Astrocyte (in vitro differentiated cells and primary cell): ENCODE results near the gene HOMER3. TPM values are rescaled to one million over a fixed set of nuclear protein-coding genes. Genes with fewer than 3 reads are reported as not detected.

ENCODE experiments used
- DNase-seq: peaks from one replicate; pipeline ENCODE4 v3.0.0-alpha.2; 2010; ENCODE audit warnings: low read depth
- FAIRE-seq: peaks from 2 replicates; lab custom pipeline; 2011; peaks lifted over from hg19 to GRCh38; lab: Jason Lieb, UNC
- H2AFZ ChIP-seq: 2 replicates; pipeline ENCODE4 v1.6.0; 2012; ENCODE audit warnings: low read depth, low read length, inconsistent platforms
- H3K27ac ChIP-seq: 2 replicates; pipeline ENCODE4 v1.5.1; 2011; ENCODE audit warnings: low read depth, low read length, inconsistent platforms
- H3K27me3 ChIP-seq: 2 replicates; pipeline ENCODE4 v1.6.0; 2011; ENCODE audit warnings: low read length, inconsistent platforms; ENCODE audit not compliant: insufficient read depth
- H3K36me3 ChIP-seq: 2 replicates; pipeline ENCODE4 v1.5.1; 2011; ENCODE audit warnings: low read length, inconsistent platforms; ENCODE audit not compliant: insufficient read depth
- H3K4me1 ChIP-seq: 2 replicates; pipeline ENCODE4 v1.5.1; 2011; ENCODE audit warnings: low read length, inconsistent platforms; ENCODE audit not compliant: insufficient read depth
- H3K4me2 ChIP-seq: 2 replicates; pipeline ENCODE4 v1.6.0; 2012; ENCODE audit warnings: low read length, inconsistent platforms
- H3K4me3 ChIP-seq: 2 replicates; pipeline ENCODE4 v1.5.1; 2011; ENCODE audit warnings: low read depth, mild to moderate bottlenecking, low read length, inconsistent platforms; ENCODE audit not compliant: insufficient read depth
- H3K79me2 ChIP-seq: 2 replicates; pipeline ENCODE4 v1.6.0; 2012; ENCODE audit warnings: mild to moderate bottlenecking, low read length, inconsistent platforms; ENCODE audit not compliant: insufficient read depth
- H3K9ac ChIP-seq: 2 replicates; pipeline ENCODE4 v1.6.0; 2012; ENCODE audit warnings: mild to moderate bottlenecking, low read length, inconsistent platforms
- H3K9me3 ChIP-seq: 2 replicates; pipeline ENCODE4 v1.5.1; 2012; ENCODE audit warnings: low read depth, mild to moderate bottlenecking, low read length, inconsistent platforms; ENCODE audit not compliant: insufficient read depth
- H4K20me1 ChIP-seq: 2 replicates; pipeline ENCODE4 v1.6.0; 2012; ENCODE audit warnings: low read length, inconsistent platforms; ENCODE audit not compliant: insufficient read depth
- H3K27ac Mint-ChIP-seq: one replicate; pipeline ENCODE4 v1.8.0; 2021; ENCODE audit warnings: mild to moderate bottlenecking, mixed read lengths; ENCODE audit not compliant: unreplicated experiment
- H3K27me3 Mint-ChIP-seq: one replicate; pipeline ENCODE4 v1.8.0; 2021; ENCODE audit warnings: low read depth, mixed read lengths; ENCODE audit not compliant: unreplicated experiment
- H3K36me3 Mint-ChIP-seq: one replicate; pipeline ENCODE4 v1.8.0; 2021; ENCODE audit warnings: low read depth, mixed read lengths; ENCODE audit not compliant: unreplicated experiment
- H3K4me1 Mint-ChIP-seq: one replicate; pipeline ENCODE4 v1.8.0; 2021; ENCODE audit warnings: low read depth, mixed read lengths; ENCODE audit not compliant: unreplicated experiment
- H3K4me3 Mint-ChIP-seq: one replicate; pipeline ENCODE4 v1.8.0; 2021; ENCODE audit warnings: mild to moderate bottlenecking, moderate library complexity, mixed read lengths; ENCODE audit not compliant: unreplicated experiment
- H3K9me3 Mint-ChIP-seq: one replicate; pipeline ENCODE4 v1.8.0; 2021; ENCODE audit warnings: mild to moderate bottlenecking, mixed read lengths; ENCODE audit not compliant: unreplicated experiment
- EZH2 ChIP-seq: IDR thresholded peaks from 2 replicates; pipeline ENCODE4 v1.6.1; 2012; ENCODE audit warnings: mild to moderate bottlenecking, low read length, inconsistent platforms; ENCODE audit not compliant: insufficient read depth
- total RNA-seq: library from RNA; stranded (reverse); gene quantifications from 2 replicates; pipeline ENCODE4 v1.2.1, GENCODE V29; 2021
- TF ChIP-seq, protein P1 (sequence below): IDR thresholded peaks from 2 replicates; pipeline ENCODE4 v1.5.1; 2011; ENCODE audit warnings: low read depth, mild to moderate bottlenecking, inconsistent platforms, low read length, moderate library complexity; ENCODE audit not compliant: insufficient read depth

HOMER3 gene
- total RNA-seq, 1 donor from 2014 or later = 41.9 TPM

DNA sequence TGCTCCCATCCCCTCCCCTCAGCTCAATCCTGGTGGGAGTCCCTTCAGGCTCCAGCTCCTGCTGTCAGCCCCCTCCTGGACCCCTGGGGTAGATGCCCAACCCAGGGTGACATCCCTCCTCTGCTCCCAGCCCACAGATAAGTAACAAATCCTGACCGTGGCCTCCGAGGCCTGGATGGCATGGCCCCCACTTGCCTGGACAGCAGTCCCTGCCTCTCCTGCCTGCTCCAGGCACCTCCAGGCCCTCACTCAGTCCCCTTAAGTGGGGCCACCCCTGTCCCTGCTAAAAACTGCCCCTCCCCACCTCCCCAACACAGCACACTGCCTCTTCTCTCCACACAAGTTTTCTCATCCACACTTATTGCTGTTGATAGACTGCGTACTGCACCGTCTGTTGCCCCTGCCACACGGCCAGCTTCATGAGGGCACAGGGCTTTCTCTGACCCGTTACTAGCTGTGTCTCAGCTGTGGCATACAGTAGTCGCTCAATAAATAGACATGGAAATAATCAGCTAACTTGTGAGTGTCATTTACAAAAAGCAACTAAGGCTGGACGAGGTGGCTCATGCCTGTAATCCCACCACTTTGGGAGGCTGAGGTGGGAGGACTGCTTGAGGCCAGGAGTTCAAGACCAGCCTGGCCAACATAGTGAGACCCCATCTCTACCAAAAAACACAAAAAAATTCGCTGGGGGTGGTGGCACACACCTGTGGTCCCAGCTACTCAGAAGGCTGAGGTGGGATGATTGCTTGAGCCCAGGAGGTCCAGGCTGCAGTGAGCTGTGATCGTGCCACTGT lies 50.9 kb downstream of the HOMER3 start:
- H3K9ac ChIP-seq = no peak overlapping the region
- Mint-ChIP-seq H3K4me3 (no peak overlapping the region), H3K36me3 (peaks cover 10% of the 10 kb centered on the region), H3K9me3 (peaks cover 5% of the 10 kb centered on the region), H3K27ac (no peak overlapping the region), H3K4me1 (no peaks in the 10 kb centered on the region), H3K27me3 (no peaks in the 10 kb centered on the region)
- DNase-seq = no peak
- no peak overlapping the region for H2AFZ ChIP-seq
- no peaks in the 10 kb centered on the region for H3K9me3 ChIP-seq
- H3K4me1 ChIP-seq = peaks cover 9% of the 10 kb centered on the region
- H3K36me3 ChIP-seq = no peaks in the 10 kb centered on the region
- H3K27me3 ChIP-seq = peaks cover 7% of the 10 kb centered on the region
- H3K27ac ChIP-seq = no peak overlapping the region
- no peak overlapping the region for H3K4me2 ChIP-seq
- no peak overlapping the region for H3K4me3 ChIP-seq
- no peak for FAIRE-seq
- H4K20me1 ChIP-seq = peaks cover 6% of the 10 kb centered on the region
- H3K79me2 ChIP-seq = no peaks in the 10 kb centered on the region
- TF ChIP-seq, protein P1, sequence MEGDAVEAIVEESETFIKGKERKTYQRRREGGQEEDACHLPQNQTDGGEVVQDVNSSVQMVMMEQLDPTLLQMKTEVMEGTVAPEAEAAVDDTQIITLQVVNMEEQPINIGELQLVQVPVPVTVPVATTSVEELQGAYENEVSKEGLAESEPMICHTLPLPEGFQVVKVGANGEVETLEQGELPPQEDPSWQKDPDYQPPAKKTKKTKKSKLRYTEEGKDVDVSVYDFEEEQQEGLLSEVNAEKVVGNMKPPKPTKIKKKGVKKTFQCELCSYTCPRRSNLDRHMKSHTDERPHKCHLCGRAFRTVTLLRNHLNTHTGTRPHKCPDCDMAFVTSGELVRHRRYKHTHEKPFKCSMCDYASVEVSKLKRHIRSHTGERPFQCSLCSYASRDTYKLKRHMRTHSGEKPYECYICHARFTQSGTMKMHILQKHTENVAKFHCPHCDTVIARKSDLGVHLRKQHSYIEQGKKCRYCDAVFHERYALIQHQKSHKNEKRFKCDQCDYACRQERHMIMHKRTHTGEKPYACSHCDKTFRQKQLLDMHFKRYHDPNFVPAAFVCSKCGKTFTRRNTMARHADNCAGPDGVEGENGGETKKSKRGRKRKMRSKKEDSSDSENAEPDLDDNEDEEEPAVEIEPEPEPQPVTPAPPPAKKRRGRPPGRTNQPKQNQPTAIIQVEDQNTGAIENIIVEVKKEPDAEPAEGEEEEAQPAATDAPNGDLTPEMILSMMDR = no peak
- TF ChIP-seq EZH2 = no peak

GRCh38 chr19:18886972-18887371 lies 54.0 kb downstream of the HOMER3 start:
- Mint-ChIP-seq H3K36me3 (peaks cover 14% of the 10 kb centered on the region), H3K27me3 (no peaks in the 10 kb centered on the region), H3K4me3 (no peak overlapping the region), H3K27ac (no peak overlapping the region), H3K9me3 (peaks cover 5% of the 10 kb centered on the region), H3K4me1 (no peaks in the 10 kb centered on the region)
- H3K4me2 ChIP-seq = no peak overlapping the region
- H3K4me3 ChIP-seq = no peak overlapping the region
- H3K79me2 ChIP-seq = no peaks in the 10 kb centered on the region
- H3K9me3 ChIP-seq = no peaks in the 10 kb centered on the region
- FAIRE-seq (no peak), DNase-seq (no peak)
- no peak overlapping the region for H3K27ac ChIP-seq
- TF ChIP-seq, protein P1 = no peak
- no peak overlapping the region for H3K9ac ChIP-seq
- H4K20me1 ChIP-seq = no peaks in the 10 kb centered on the region
- no peaks in the 10 kb centered on the region for H3K4me1 ChIP-seq
- no peaks in the 10 kb centered on the region for H3K36me3 ChIP-seq
- no peaks in the 10 kb centered on the region for H3K27me3 ChIP-seq
- H2AFZ ChIP-seq = no peak overlapping the region
